Pancreas (tissue), 10 donors: ENCODE data around the gene TXN2. TPM values are rescaled to one million over a fixed set of nuclear protein-coding genes. Genes with fewer than 3 reads are reported as not detected.
"Not testable (repeated sequence)": the region's sequence is repeated elsewhere in the genome, so short reads cannot be mapped to it uniquely, and the experiment has no call there.

Experiments used
- ATAC-seq, 4 donors: fragments of 200-7000 bp; cut with Tn5 transposase; one replicate each; pipeline versions ENCODE4 v1.8.0 to v1.9.1; 2020; ENCODE audit warnings: mild to moderate bottlenecking in 4 of 4, moderate library complexity in 4 of 4
- DNase-seq, 6 donors: peaks; one replicate each; pipeline ENCODE4 v3.0.0-alpha.2; 2020
- FAIRE-seq: peaks from 2 replicates; lab custom pipeline; 2012; peaks lifted over from hg19 to GRCh38; lab: Jason Lieb, UNC
- H3K27ac ChIP-seq, 4 donors: fragments of 200-600 bp; sonication (generic); 1 replicate in 3 of 4; 2 replicates in 1 of 4; pipeline versions ENCODE4 v1.5.0 to v1.8.0; 2020
- H3K27me3 ChIP-seq, 4 donors: fragments of 200-600 bp; one replicate each; pipeline ENCODE4 v1.8.0; 2021
- H3K36me3 ChIP-seq, 3 donors: fragments of 200-600 bp; sonication (generic) in 1 of 3; one replicate each; pipeline versions ENCODE4 v1.5.0 to v1.8.0; 2020 to 2021
- H3K4me1 ChIP-seq, 3 donors: fragments of 200-600 bp; one replicate each; pipeline ENCODE4 v1.8.0; 2021
- H3K4me3 ChIP-seq, 4 donors: fragments of 200-600 bp; sonication (generic) in 2 of 4; one replicate each; pipeline versions ENCODE4 v1.5.0 to v1.8.0; 2020 to 2021
- H3K9me3 ChIP-seq, 4 donors: fragments of 200-600 bp; one replicate each; pipeline ENCODE4 v1.8.0; 2021
- WGBS, 2 donors: extraction: QIAGEN DNeasy Blood & Tissue Kit; methylation state at CpG; one replicate each; pipeline ENCODE4 v1.1.7; 2013; 5-methylcytosine and 5-hydroxymethylcytosine counted together
- intact Hi-C, 3 donors: fragments of 100-400 bp; cut with DNase I; formaldehyde crosslinking; loops; one replicate each; pipeline versions ENCODE4 v1.11.1 to v1.14.2; 2022
- polyA plus RNA-seq, 2 donors: library from polyadenylated mRNA; stranded (reverse); fragments of 200-250 nt; gene quantifications; one replicate each; pipeline ENCODE4 v1.2.3, GENCODE V29; 2013
- total RNA-seq, 6 donors: library from RNA; stranded (reverse); fragmentation: NEBNext Ultra II Directional in 4 of 6; extraction: Animal tissue kit (Norgen Biotek cat#: 25700) in 4 of 6; gene quantifications; one replicate each; pipeline versions ENCODE4 v1.2.1 to v1.2.4, GENCODE V29; 2021 to 2023
- TF ChIP-seq, protein P1 (sequence below), 4 donors: fragments of 200-600 bp; sonication (generic) in 3 of 4; IDR thresholded peaks; one replicate each; pipeline versions ENCODE4 v1.5.0 to v1.8.0; 2021; ENCODE audit warnings: antibody characterized with exemption in 4 of 4
- donor health status: healthy with polysubstance abuse.
- donor health status: DM: no; HTN: no; CAD: no; lungs with moderate emphysema.
- donor health status: DM: no; HTN: no; CAD: no.
- donor health status: control.
- donor health status: control.
- donor health status: Bipolar disorder and iron deficiency.
- donor health status: DM: yes; HTN: yes; CAD: no.
- donor health status: DM: no; HTN: no; CAD: no.
- donor health status: DM: no; HTN: no; CAD: no.
- donor health status: DM: yes; HTN: yes; CAD: no.

TXN2 gene
- total and polyA plus RNA-seq, 8 donors: 20.4 to 49.5 (median 32.2) TPM

DNA sequence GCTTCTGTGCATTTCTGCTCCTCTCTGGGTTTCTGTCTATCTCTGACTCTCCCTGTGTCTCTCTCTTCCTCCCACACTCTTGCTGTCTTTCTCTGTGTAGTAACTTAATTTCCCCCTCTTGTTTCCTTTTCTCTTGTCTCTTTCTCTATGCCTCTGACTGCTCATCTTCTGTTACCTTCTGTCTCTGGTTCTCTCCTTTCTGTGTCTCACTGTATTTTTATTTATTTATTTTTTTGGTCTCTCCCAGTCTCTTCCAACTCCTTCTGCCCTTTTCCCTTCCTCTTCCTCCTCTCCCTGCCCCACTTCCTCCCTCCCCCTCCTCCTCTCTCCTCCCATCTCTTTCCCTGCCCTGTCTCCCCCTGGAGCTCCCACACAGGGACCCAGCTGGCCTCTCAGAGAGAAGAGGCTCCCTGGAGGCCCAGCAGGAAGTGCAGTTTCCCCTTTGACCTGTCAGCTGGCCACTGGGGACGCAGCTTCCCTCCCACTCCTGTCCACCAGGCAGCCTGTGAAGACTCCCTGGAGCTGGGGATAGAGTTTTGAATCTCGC is 55.4 kb downstream of the TXN2 start:
- no peaks in the 10 kb centered on the region for H3K4me1 ChIP-seq
- H3K9me3 ChIP-seq: no peaks in the 10 kb centered on the region
- no peaks in the 10 kb centered on the region for H3K36me3 ChIP-seq
- FAIRE-seq: no peak
- intact Hi-C loops: no loop called here
- no peak overlapping the region for H3K27ac ChIP-seq
- WGBS, 2 donors: 62 to 82% methylated on average over 2 of the region's 2 CpGs
- DNase-seq: no peak
- peak; percentile 21 to 71 (median 44) for ATAC-seq
- TF ChIP-seq, protein P1, sequence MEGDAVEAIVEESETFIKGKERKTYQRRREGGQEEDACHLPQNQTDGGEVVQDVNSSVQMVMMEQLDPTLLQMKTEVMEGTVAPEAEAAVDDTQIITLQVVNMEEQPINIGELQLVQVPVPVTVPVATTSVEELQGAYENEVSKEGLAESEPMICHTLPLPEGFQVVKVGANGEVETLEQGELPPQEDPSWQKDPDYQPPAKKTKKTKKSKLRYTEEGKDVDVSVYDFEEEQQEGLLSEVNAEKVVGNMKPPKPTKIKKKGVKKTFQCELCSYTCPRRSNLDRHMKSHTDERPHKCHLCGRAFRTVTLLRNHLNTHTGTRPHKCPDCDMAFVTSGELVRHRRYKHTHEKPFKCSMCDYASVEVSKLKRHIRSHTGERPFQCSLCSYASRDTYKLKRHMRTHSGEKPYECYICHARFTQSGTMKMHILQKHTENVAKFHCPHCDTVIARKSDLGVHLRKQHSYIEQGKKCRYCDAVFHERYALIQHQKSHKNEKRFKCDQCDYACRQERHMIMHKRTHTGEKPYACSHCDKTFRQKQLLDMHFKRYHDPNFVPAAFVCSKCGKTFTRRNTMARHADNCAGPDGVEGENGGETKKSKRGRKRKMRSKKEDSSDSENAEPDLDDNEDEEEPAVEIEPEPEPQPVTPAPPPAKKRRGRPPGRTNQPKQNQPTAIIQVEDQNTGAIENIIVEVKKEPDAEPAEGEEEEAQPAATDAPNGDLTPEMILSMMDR (IDR thresholded peaks at IDR 0.05): no peak
- no peaks in the 10 kb centered on the region for H3K27me3 ChIP-seq
- no peak overlapping the region for H3K4me3 ChIP-seq

DNA sequence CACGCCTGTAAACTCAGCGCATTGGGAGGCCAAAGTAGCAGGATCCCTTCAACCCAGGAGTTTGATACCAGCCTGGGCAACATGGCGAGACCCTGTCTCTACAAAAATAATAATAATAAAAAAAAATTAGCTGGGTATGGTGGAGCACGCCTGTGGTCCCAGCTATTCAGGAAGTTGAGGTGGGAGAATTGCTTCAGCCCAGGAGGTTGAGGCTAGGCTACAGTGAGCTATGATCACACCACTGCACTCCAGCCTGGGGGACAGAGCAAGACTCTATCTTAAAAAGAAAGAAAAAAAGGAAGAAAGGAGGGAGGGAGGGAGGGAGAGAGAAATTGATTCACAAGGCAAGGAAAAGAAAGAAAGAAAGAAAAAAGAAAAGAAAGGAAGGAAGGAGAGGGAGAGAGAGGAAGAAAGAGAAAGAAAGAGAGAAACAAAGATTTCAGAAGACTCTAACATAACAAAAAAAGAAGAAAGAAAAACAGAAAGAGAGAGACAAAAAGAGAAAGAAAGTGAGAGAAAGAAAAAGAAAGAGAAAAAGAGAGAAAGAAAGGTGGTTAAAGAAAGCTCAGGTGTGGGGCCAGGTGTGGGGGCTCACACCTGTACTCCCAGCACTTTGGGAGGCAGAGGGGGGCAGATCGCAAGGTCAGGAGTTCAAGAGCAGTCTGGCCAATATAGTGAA is 56.4 kb downstream of the TXN2 start:
- Histone ChIP-seq H3K9me3 (no peaks in the 10 kb centered on the region), H3K4me3 (no peak overlapping the region), H3K27me3 (no peaks in the 10 kb centered on the region), H3K36me3 (no peaks in the 10 kb centered on the region), H3K27ac (no peak overlapping the region), H3K4me1 (peaks cover 0 to 8% (median 0%) of the 10 kb centered on the region in 3 donors)
- DNase-seq (no peak), FAIRE-seq (no peak), ATAC-seq (no peak)
- TF ChIP-seq, protein P1 (IDR thresholded peaks at IDR 0.05): no peak
- WGBS, 2 donors: 92 to 93% methylated on average over 5 of the region's 5 CpGs
- intact Hi-C loops: no loop called here

DNA sequence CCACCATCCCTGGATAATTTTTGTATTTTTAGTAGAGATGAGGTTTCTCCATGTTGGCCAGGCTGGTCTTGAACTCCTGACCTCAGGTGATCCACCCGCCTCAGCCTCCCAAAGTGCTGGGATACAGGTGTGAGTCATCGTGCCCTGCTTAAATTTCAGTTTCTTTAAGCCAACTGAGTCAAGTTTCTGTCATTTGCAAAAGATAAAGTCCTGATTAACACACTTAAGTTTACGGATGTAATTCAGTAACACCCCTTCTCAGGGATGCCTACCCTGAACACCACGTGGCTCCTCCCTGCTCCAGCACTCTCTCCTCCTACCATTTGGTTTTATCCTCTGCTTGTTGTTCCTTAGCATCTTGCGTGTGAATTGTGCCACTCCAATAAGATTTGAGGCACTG is 57.0 kb downstream of the TXN2 start:
- H3K27me3 ChIP-seq, intact Hi-C loops, H3K4me3 ChIP-seq, ATAC-seq, H3K36me3 ChIP-seq, H3K27ac ChIP-seq, FAIRE-seq, H3K9me3 ChIP-seq, DNase-seq: not testable (repeated sequence)
- WGBS, 2 donors: 75 to 84% methylated on average over 5 of the region's 5 CpGs
- H3K4me1 ChIP-seq: peaks cover 0 to 11% (median 1%) of the 10 kb centered on the region in 3 donors

DNA sequence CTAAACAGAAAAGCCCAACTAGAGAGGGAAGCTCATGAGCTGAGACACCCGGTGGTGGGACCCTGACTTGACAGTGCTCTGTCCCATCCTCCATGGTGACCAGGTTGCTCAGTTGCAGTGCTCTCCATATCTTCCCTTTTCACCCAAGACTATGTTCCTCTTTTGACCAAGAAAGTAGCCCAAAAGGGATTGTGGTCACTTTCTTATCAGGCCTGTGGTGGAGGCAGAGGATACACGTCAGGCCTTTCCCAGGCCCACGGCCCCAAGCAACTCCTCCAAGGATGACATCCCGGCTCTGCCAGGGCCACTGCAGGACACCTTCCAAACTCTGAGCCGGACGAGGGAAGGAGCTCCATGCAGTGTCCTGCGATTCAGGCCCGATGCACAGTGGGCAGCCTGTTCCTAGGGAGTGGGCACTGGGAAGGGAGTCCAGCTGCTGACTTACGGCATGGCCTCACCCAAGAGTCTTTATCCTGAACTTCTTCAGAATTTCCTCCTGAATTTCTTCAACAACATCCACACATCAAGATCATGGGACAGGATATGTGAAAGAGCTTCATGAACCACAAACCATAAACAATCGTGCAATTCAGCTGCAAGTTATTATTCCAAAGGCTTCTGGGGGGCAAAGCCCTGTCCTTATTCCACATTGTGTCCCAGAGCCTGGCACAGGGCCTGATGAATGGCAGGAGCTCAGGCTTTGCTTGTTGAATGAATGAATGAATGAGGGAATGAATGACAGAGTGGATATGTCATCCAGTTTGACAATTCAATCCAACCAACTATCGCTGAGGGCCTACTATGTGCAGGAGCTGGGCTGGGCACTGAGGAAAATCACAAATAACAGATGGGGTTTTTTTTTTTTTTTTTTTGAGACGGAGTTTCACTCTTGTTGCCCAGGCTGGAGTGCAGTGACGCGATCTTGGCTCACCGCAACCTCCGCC is 57.7 kb downstream of the TXN2 start:
- no peak for ATAC-seq
- 87 to 90% methylated on average over 13 to 15 of the region's 16 CpGs for WGBS, 2 donors

More for the DNA sequence above, 57.7 kb downstream of the TXN2 start:
- Histone ChIP-seq H3K36me3 (no peaks in the 10 kb centered on the region), H3K27me3 (no peaks in the 10 kb centered on the region), H3K9me3 (no peaks in the 10 kb centered on the region), H3K27ac (no peak overlapping the region), H3K4me3 (no peak overlapping the region), H3K4me1 (peaks cover 0 to 18% (median 6%) of the 10 kb centered on the region in 3 donors)
- DNase-seq (no peak), FAIRE-seq (no peak)
- intact Hi-C loops: no loop called here
- TF ChIP-seq, protein P1 (IDR thresholded peaks at IDR 0.05): no peak
